A673 (cell line): ENCODE results near the gene HIVEP1. TPM values are rescaled to one million over a fixed set of nuclear protein-coding genes. Genes with fewer than 3 reads are reported as not detected.

Source experiments
- BruUV-seq: library from RNA; stranded (reverse); fragments of 400-500 nt; replicated peaks from 2 replicates; lab custom pipeline; 2021; lab: Mats Ljungman, UMichigan
- CTCF ChIA-PET: fragments of 300-600 bp; sonication (Branson Sonifier 250); formaldehyde crosslinking; loops from one replicate; lab custom pipeline; 2022; ENCODE audit warnings: antibody characterized with exemption; lab: Charles Lee
- POLR2A ChIA-PET: fragments of 300-600 bp; sonication (Branson Sonifier 250); formaldehyde crosslinking; loops from one replicate; lab custom pipeline; 2022; ENCODE audit warnings: antibody characterized with exemption; ENCODE audit not compliant: low non-redundant PET; lab: Charles Lee
- DNase-seq: peaks from one replicate; pipeline ENCODE4 v3.0.0-alpha.2; 2015; ENCODE audit warnings: low spot score
- H3K27ac ChIP-seq: fragments of 200-600 bp; sonication (generic); 2 replicates; pipeline ENCODE4 v1.5.1; 2016; ENCODE audit warnings: mixed run types, low read depth, mild to moderate bottlenecking, mixed read lengths, antibody characterized with exemption, low read length; ENCODE audit not compliant: poor library complexity, severe bottlenecking
- H3K27me3 ChIP-seq: fragments of 200-600 bp; sonication (generic); replicated peaks from 2 replicates; pipeline ENCODE4 v1.6.1; 2017; ENCODE audit warnings: mixed run types, low read depth, mild to moderate bottlenecking, mixed read lengths, antibody characterized with exemption, low read length; ENCODE audit not compliant: insufficient read depth, poor library complexity
- H3K36me3 ChIP-seq: fragments of 200-600 bp; sonication (generic); 2 replicates; pipeline ENCODE4 v1.6.1; 2016; ENCODE audit warnings: mixed run types, mild to moderate bottlenecking, mixed read lengths, antibody characterized with exemption, low read length; ENCODE audit not compliant: insufficient read depth, poor library complexity, severe bottlenecking
- H3K4me1 ChIP-seq: fragments of 200-600 bp; sonication (generic); 2 replicates; pipeline ENCODE4 v1.6.1; 2017; ENCODE audit warnings: mixed run types, mild to moderate bottlenecking, mixed read lengths, antibody characterized with exemption, low read length; ENCODE audit not compliant: insufficient read depth, poor library complexity, severe bottlenecking
- H3K4me3 ChIP-seq: fragments of 200-600 bp; sonication (generic); 2 replicates; pipeline ENCODE4 v1.5.1; 2016; ENCODE audit warnings: low read depth, mixed run types, mild to moderate bottlenecking, mixed read lengths, low read length; ENCODE audit not compliant: poor library complexity, severe bottlenecking
- H3K9me3 ChIP-seq: fragments of 200-600 bp; sonication (generic); 2 replicates; pipeline ENCODE4 v1.6.1; 2016; ENCODE audit warnings: mixed run types, low read depth, mild to moderate bottlenecking, mixed read lengths, antibody characterized with exemption, low read length; ENCODE audit not compliant: poor library complexity, severe bottlenecking
- CTCF ChIP-seq: fragments of 300-800, 200-600 bp; sonication (generic); conservative IDR thresholded peaks from 2 replicates; pipeline ENCODE4 v1.5.1; 2017; ENCODE audit warnings: low read depth, mild to moderate bottlenecking, antibody characterized with exemption, low read length, moderate library complexity, mixed read lengths
- EZH2 ChIP-seq: fragments of 200-600 bp; sonication (generic); IDR thresholded peaks from 2 replicates; pipeline ENCODE4 v1.6.1; 2017; ENCODE audit warnings: borderline replicate concordance, low read depth, mild to moderate bottlenecking, mixed read lengths, antibody characterized with exemption, low read length; ENCODE audit not compliant: poor library complexity, severe bottlenecking
- intact Hi-C: fragments of 100-400 bp; cut with micrococcal nuclease; formaldehyde crosslinking; loops from one replicate; pipeline ENCODE4 v1.10.0; 2022; ENCODE audit not compliant: unreplicated experiment
- total RNA-seq: library from RNA; stranded (reverse); gene quantifications from 2 replicates; pipeline ENCODE4 v1.2.3, GENCODE V29; 2021

Gene HIVEP1
- total RNA-seq, 1 experiment from 2014 or later, result 21.5 TPM

GRCh38 chr6:12148317-12148801 lies 136.2 kb downstream of the HIVEP1 start:
- no TSS peak for BruUV-seq
- no peaks in the 10 kb centered on the region for H3K4me1 ChIP-seq
- CTCF ChIA-PET, result no interaction called here
- H3K27me3 ChIP-seq, result no peaks in the 10 kb centered on the region
- TF ChIP-seq EZH2 (no peak), CTCF (no peak)
- no peaks in the 10 kb centered on the region for H3K36me3 ChIP-seq
- H3K4me3 ChIP-seq, result no peak overlapping the region
- no peak for DNase-seq
- POLR2A ChIA-PET, result no interaction called here
- intact Hi-C loops, result no loop called here
- H3K27ac ChIP-seq, result no peak overlapping the region
- no peaks in the 10 kb centered on the region for H3K9me3 ChIP-seq

- H3K4me1 ChIP-seq, result no peaks in the 10 kb centered on the region
- H3K27me3 ChIP-seq, result no peaks in the 10 kb centered on the region
- no peaks in the 10 kb centered on the region for H3K9me3 ChIP-seq
- no peak for DNase-seq
- TF ChIP-seq CTCF (no peak), EZH2 (no peak)
- H3K27ac ChIP-seq, result no peak overlapping the region
- intact Hi-C loops, result no loop called here
- ChIA-PET POLR2A (no interaction called here), CTCF (no interaction called here)
- no peak overlapping the region for H3K4me3 ChIP-seq
- H3K36me3 ChIP-seq, result no peaks in the 10 kb centered on the region
- BruUV-seq, result no TSS peak
These were observed 136.7 kb downstream of the HIVEP1 start for GRCh38 chr6:12148841-12149240.

GRCh38 chr6:12149944-12150510 lies 137.9 kb downstream of the HIVEP1 start:
- Histone ChIP-seq H3K27me3 (no peaks in the 10 kb centered on the region), H3K36me3 (no peaks in the 10 kb centered on the region), H3K27ac (no peak overlapping the region), H3K4me3 (no peak overlapping the region), H3K4me1 (no peaks in the 10 kb centered on the region), H3K9me3 (no peaks in the 10 kb centered on the region)
- TF ChIP-seq EZH2 (no peak), CTCF (no peak)
- ChIA-PET CTCF (no interaction called here), POLR2A (no interaction called here)
- no peak for DNase-seq
- intact Hi-C loops, result loop anchor here (5.0 kb wide), 1 partner anchor 142 kb away; the partner anchor contains the start of gene EDN1
- no TSS peak for BruUV-seq
